ENCODE measurements around the gene CORO6.

CORO6 gene

GRCh38 chr17:29620779-29621500 lies 1.8 kb downstream of the CORO6 start:
- Mint-ChIP-seq H3K9me3 (no peaks in the 10 kb centered on the region), H3K27ac (no peak overlapping the region), H3K4me3 (no peak overlapping the region), H3K36me3 (peaks cover 33% of the 10 kb centered on the region), H3K4me1 (peaks cover 57% of the 10 kb centered on the region)
- DNase-seq (ENCODE audit: low spot score in 2 of 2) (no peak), ATAC-seq (no peak)

GRCh38 chr17:29620271-29620670 lies 2.4 kb downstream of the CORO6 start:
- H3K4me1 Mint-ChIP-seq, result peaks cover 57% of the 10 kb centered on the region
- ATAC-seq (no peak), DNase-seq (ENCODE audit: low spot score in 2 of 2) (no peak)
- H3K27ac Mint-ChIP-seq, result no peak overlapping the region
- no peaks in the 10 kb centered on the region for H3K9me3 Mint-ChIP-seq
- H3K36me3 Mint-ChIP-seq, result peaks cover 33% of the 10 kb centered on the region
- H3K4me3 Mint-ChIP-seq, result no peak overlapping the region

- ATAC-seq, result no peak
- Mint-ChIP-seq H3K4me1 (peaks cover 58% of the 10 kb centered on the region), H3K36me3 (peaks cover 28% of the 10 kb centered on the region), H3K4me3 (no peak overlapping the region), H3K9me3 (no peaks in the 10 kb centered on the region), H3K27ac (no peak overlapping the region)
- no peak for DNase-seq (ENCODE audit: low spot score in 2 of 2)
Observed at GRCh38 chr17:29619251-29619650, 3.5 kb downstream of the CORO6 start.

GRCh38 chr17:29618272-29619065 lies 4.2 kb downstream of the CORO6 start:
- Mint-ChIP-seq H3K4me3 (peak overlapping the region; percentile 82), H3K4me1 (peaks cover 57% of the 10 kb centered on the region), H3K36me3 (peaks cover 28% of the 10 kb centered on the region), H3K9me3 (no peaks in the 10 kb centered on the region), H3K27ac (no peak overlapping the region)
- no peak for DNase-seq (ENCODE audit: low spot score in 2 of 2)
- ATAC-seq, result no peak

- Mint-ChIP-seq H3K4me3 (peak overlapping the region; percentile 82), H3K36me3 (peaks cover 28% of the 10 kb centered on the region), H3K4me1 (peaks cover 49% of the 10 kb centered on the region), H3K9me3 (no peaks in the 10 kb centered on the region), H3K27ac (peak overlapping the region; percentile 85)
- peak; percentile 60 for ATAC-seq
- DNase-seq (ENCODE audit: low spot score in 2 of 2), result peak; percentile 86 to 92
Observed at GRCh38 chr17:29617481-29618271, 5.0 kb downstream of the CORO6 start.

- H3K36me3 Mint-ChIP-seq, result peaks cover 25% of the 10 kb centered on the region
Observed at GRCh38 chr17:29617125-29617480, 5.6 kb downstream of the CORO6 start.

GRCh38 chr17:29616300-29617048 lies 6.2 kb downstream of the CORO6 start:
- peak overlapping the region; percentile 82 for H3K4me3 Mint-ChIP-seq
- no peak for ATAC-seq
- DNase-seq (ENCODE audit: low spot score in 2 of 2), result no peak
- H3K9me3 Mint-ChIP-seq, result no peaks in the 10 kb centered on the region
- peaks cover 22% of the 10 kb centered on the region for H3K36me3 Mint-ChIP-seq
- H3K27ac Mint-ChIP-seq, result peak overlapping the region; percentile 85
- peaks cover 41% of the 10 kb centered on the region for H3K4me1 Mint-ChIP-seq

More at GRCh38 chr17:29617125-29617480, 5.6 kb downstream of the CORO6 start:
- Mint-ChIP-seq H3K4me3 (peak overlapping the region; percentile 82), H3K9me3 (no peaks in the 10 kb centered on the region), H3K4me1 (peaks cover 44% of the 10 kb centered on the region), H3K27ac (peak overlapping the region; percentile 85)
- peak; percentile 85 to 96 for DNase-seq (ENCODE audit: low spot score in 2 of 2)
- ATAC-seq, result peak; percentile 79

GRCh38 chr17:29615492-29616299 lies 7.0 kb downstream of the CORO6 start:
- peaks cover 22% of the 10 kb centered on the region for H3K36me3 Mint-ChIP-seq
- DNase-seq (ENCODE audit: low spot score in 2 of 2) (peak; percentile 80 to 91), ATAC-seq (peak; percentile 74)
- H3K4me3 Mint-ChIP-seq, result peak overlapping the region; percentile 82
- peak overlapping the region; percentile 84 for H3K27ac Mint-ChIP-seq
- no peaks in the 10 kb centered on the region for H3K9me3 Mint-ChIP-seq
- H3K4me1 Mint-ChIP-seq, result peaks cover 41% of the 10 kb centered on the region

- Mint-ChIP-seq H3K4me3 (peak overlapping the region; percentile 82), H3K4me1 (peaks cover 41% of the 10 kb centered on the region), H3K36me3 (peaks cover 22% of the 10 kb centered on the region), H3K9me3 (no peaks in the 10 kb centered on the region), H3K27ac (peak overlapping the region; percentile 84)
- DNase-seq (ENCODE audit: low spot score in 2 of 2) (no peak), ATAC-seq (peak; percentile 57)
Observed at GRCh38 chr17:29615048-29615385, 7.7 kb downstream of the CORO6 start.

- H3K4me1 Mint-ChIP-seq, result peaks cover 41% of the 10 kb centered on the region
- H3K36me3 Mint-ChIP-seq, result peaks cover 22% of the 10 kb centered on the region
- no peaks in the 10 kb centered on the region for H3K9me3 Mint-ChIP-seq
- peak overlapping the region; percentile 84 for H3K27ac Mint-ChIP-seq
- peak overlapping the region; percentile 82 for H3K4me3 Mint-ChIP-seq
- ATAC-seq (no peak), DNase-seq (ENCODE audit: low spot score in 2 of 2) (no peak)
Observed at GRCh38 chr17:29614349-29615047, 8.2 kb downstream of the CORO6 start.

- H3K36me3 Mint-ChIP-seq, result peaks cover 22% of the 10 kb centered on the region
- no peak overlapping the region for H3K27ac Mint-ChIP-seq
- ATAC-seq (no peak), DNase-seq (ENCODE audit: low spot score in 2 of 2) (no peak)
- H3K4me1 Mint-ChIP-seq, result peaks cover 41% of the 10 kb centered on the region
- H3K9me3 Mint-ChIP-seq, result no peaks in the 10 kb centered on the region
- peak overlapping the region; percentile 82 for H3K4me3 Mint-ChIP-seq
Observed at GRCh38 chr17:29613856-29614255, 8.9 kb downstream of the CORO6 start.

GRCh38 chr17:29613352-29613837 lies 9.3 kb downstream of the CORO6 start:
- DNase-seq (ENCODE audit: low spot score in 2 of 2) (peak; percentile 97 to 98), ATAC-seq (peak; percentile 60)
- peaks cover 22% of the 10 kb centered on the region for H3K36me3 Mint-ChIP-seq
- H3K4me3 Mint-ChIP-seq, result peak overlapping the region; percentile 82
- H3K27ac Mint-ChIP-seq, result no peak overlapping the region
- peaks cover 41% of the 10 kb centered on the region for H3K4me1 Mint-ChIP-seq
- H3K9me3 Mint-ChIP-seq, result no peaks in the 10 kb centered on the region

- Mint-ChIP-seq H3K4me3 (peak overlapping the region; percentile 82), H3K27ac (no peak overlapping the region), H3K9me3 (no peaks in the 10 kb centered on the region), H3K4me1 (peaks cover 40% of the 10 kb centered on the region), H3K36me3 (peaks cover 21% of the 10 kb centered on the region)
- DNase-seq (ENCODE audit: low spot score in 2 of 2) (no peak), ATAC-seq (no peak)
Observed at GRCh38 chr17:29612404-29613280, 10.1 kb downstream of the CORO6 start.

All from stimulated activated effector memory CD8-positive, alpha-beta T cell treated with anti-CD3 and anti-CD28 coated beads, Interleukin-12 subunit alpha, Interleukin-12 subunit beta, amount 100 ng/mL, for 72 hours (primary cell).